Activated CD8-positive, alpha-beta T cell treated with anti-CD3 and anti-CD28 coated beads, Interleukin-2, amount 10 ng/mL, durations not matched to agents 7 days and 5 days (primary cell): ENCODE results near the gene MMP24OS. TPM values are rescaled to one million over a fixed set of nuclear protein-coding genes. Genes with fewer than 3 reads are reported as not detected.
A peak's percentile ranks its signal among the peaks of the same experiment; 100 is the strongest.

Source experiments
- ATAC-seq: fragments of 150-1000 bp; cut with Tn5 transposase; one replicate; pipeline ENCODE4 v1.10.0; 2021; ENCODE audit warnings: moderate library complexity
- CTCF ChIA-PET: fragments of 350-600 bp; sonication (Branson Sonifier 250); formaldehyde crosslinking; loops from one replicate; lab custom pipeline; 2021; ENCODE audit warnings: antibody characterized with exemption; lab: Charles Lee
- POLR2A ChIA-PET: fragments of 350-600 bp; sonication (Branson Sonifier 250); formaldehyde crosslinking; loops from one replicate; lab custom pipeline; 2021; ENCODE audit warnings: antibody characterized with exemption; lab: Charles Lee
- DNase-seq: peaks from one replicate; pipeline ENCODE4 v3.0.0-alpha.2; 2020
- H3K27ac Mint-ChIP-seq: one replicate; pipeline ENCODE4 v1.8.0; 2021; ENCODE audit warnings: mild to moderate bottlenecking, mixed read lengths
- H3K27me3 Mint-ChIP-seq: one replicate; pipeline ENCODE4 v1.8.0; 2021; ENCODE audit warnings: low read depth, mixed read lengths
- H3K36me3 Mint-ChIP-seq: one replicate; pipeline ENCODE4 v1.8.0; 2021; ENCODE audit warnings: low read depth, mixed read lengths
- H3K4me1 Mint-ChIP-seq: one replicate; pipeline ENCODE4 v1.8.0; 2021; ENCODE audit warnings: low read depth, mixed read lengths
- H3K4me3 Mint-ChIP-seq: one replicate; pipeline ENCODE4 v1.8.0; 2021; ENCODE audit warnings: mild to moderate bottlenecking, mixed read lengths
- H3K9me3 Mint-ChIP-seq: one replicate; pipeline ENCODE4 v1.8.0; 2022; ENCODE audit warnings: mixed read lengths; ENCODE audit not compliant: insufficient read depth
- total RNA-seq, 2 experiments: library from RNA; stranded (reverse); gene quantifications; one replicate each; pipeline ENCODE4 v1.2.3, GENCODE V29; 2021

Gene MMP24OS
- total RNA-seq, 2 experiments from 2014 or later, result 42.0 to 43.1 TPM

DNA sequence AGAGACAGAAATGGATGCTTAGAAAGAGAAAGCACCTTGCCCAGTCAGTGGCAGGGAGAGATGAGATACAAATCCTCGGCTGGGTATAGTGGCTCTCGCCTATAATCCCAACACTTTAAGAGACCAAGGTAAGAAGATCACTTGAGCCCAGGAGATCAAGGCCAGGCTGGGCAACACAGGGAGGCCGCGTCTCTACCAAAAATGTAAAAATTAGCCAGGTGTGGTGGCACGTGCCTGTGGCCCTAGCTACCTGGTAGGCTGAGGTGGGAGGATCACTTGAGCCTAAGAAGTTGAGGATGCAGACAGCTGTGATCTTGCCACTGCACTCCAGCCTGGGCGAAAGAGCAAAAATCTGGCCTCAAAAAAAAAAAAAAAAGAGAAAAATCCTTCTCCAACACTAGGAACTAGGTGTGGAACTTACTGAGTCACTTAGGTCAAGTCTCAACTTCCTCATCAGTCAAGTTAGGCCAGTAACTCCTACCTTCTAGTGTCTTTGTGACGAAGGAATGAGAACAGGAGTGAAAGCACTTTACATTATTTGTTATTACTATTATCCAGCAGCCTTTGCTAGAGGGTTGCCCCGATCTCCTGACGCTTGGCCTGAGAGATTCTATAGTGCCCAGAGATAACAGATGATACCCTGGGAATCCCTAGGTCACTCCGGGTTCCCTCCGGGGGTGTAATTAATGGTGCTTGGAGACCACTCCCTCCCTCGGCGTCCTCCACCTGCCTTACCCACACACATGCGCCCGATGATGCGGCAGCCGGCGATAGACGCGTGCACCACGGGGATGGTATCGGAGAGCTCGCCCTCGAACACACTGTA, 5.7 kb upstream of the MMP24OS start:
- CTCF ChIA-PET, result interaction anchor here (0.7 to 2.1 kb wide), 10 partner anchors 14 to 459 kb away, joined by 3 to 11 read pairs (median 3); no protein-coding TSS in a partner anchor
- H3K9me3 Mint-ChIP-seq, result no peaks in the 10 kb centered on the region
- peak overlapping the region; percentile 89 for H3K27ac Mint-ChIP-seq
- H3K36me3 Mint-ChIP-seq, result peaks cover 31% of the 10 kb centered on the region
- H3K27me3 Mint-ChIP-seq, result no peaks in the 10 kb centered on the region
- POLR2A ChIA-PET, result interaction anchor here (0.6 to 1.7 kb wide), 12 partner anchors 9 to 1034 kb away, joined by 3 to 8 read pairs (median 4); partner anchors contain the start of genes CEP250, SCAND1 and UQCC1
- peaks cover 35% of the 10 kb centered on the region for H3K4me1 Mint-ChIP-seq
- no peak for DNase-seq
- no peak for ATAC-seq
- H3K4me3 Mint-ChIP-seq, result peak overlapping the region; percentile 85

DNA sequence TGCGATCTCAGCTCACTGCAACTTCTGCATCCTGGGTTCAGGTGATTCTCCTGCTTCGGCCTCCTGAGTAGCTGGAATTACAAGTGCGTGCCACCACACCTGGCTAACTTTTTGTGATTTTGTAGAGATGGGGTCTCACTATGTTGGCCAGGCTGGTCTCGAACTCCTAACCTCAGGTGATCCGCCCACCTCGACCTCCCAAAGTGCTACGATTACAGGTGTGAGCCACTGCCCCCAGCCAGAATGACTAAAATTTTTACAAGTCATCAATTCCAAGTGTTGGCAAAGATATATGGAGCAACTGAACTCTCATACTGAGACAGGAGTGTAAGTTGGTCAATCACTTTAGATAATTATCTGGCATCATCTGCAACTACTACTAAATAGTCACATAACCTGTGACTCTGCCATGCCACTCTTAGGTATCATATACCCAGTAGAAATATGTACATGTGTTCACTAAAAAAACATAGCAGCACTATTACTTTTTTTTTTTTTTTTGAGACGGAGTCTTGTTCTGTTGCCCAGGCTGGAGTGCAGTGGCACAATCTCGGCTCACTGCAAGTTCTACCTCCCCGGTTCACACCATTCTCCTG, 3.7 kb upstream of the MMP24OS start:
- no peaks in the 10 kb centered on the region for H3K27me3 Mint-ChIP-seq
- ChIA-PET POLR2A (no interaction called here), CTCF (interaction anchor here (1.2 to 2.0 kb wide), 2 partner anchors 22 to 166 kb away, joined by 4 to 5 read pairs; no protein-coding TSS in a partner anchor)
- H3K9me3 Mint-ChIP-seq, result no peaks in the 10 kb centered on the region
- no peak overlapping the region for H3K27ac Mint-ChIP-seq
- ATAC-seq, result no peak
- no peak for DNase-seq
- H3K4me3 Mint-ChIP-seq, result no peak overlapping the region
- peaks cover 47% of the 10 kb centered on the region for H3K4me1 Mint-ChIP-seq
- peaks cover 43% of the 10 kb centered on the region for H3K36me3 Mint-ChIP-seq

DNA sequence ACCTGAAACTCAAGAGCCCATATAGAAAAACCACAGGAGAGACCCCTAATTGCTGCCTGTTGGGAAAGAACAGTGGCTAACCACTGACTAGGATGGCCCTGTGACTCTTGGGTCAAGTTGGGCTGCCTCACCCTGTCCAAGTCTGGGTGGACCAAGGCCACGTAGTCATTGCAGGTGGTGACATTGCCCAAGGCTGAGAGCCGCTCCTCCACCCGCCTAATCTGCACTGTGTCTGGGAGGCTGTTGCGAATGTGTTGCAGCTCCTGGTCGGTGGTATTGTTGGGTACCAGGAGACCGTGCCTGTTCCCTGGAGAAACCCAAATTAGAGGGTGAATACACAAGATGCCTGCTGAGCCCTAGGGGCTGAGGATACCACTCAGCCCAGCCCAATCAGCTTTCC, 2.6 kb upstream of the MMP24OS start:
- H3K36me3 Mint-ChIP-seq, result peaks cover 48% of the 10 kb centered on the region
- ChIA-PET POLR2A (interaction anchor here (0.8 kb wide), 1 partner anchor 31 kb away, joined by 3 read pairs; no protein-coding TSS in a partner anchor), CTCF (interaction anchor here (1.0 kb wide), 1 partner anchor 135 kb away, joined by 3 read pairs; no protein-coding TSS in a partner anchor)
- H3K4me1 Mint-ChIP-seq, result peaks cover 50% of the 10 kb centered on the region
- no peaks in the 10 kb centered on the region for H3K9me3 Mint-ChIP-seq
- H3K4me3 Mint-ChIP-seq, result no peak overlapping the region
- ATAC-seq (no peak), DNase-seq (no peak)
- H3K27me3 Mint-ChIP-seq, result no peaks in the 10 kb centered on the region
- no peak overlapping the region for H3K27ac Mint-ChIP-seq

DNA sequence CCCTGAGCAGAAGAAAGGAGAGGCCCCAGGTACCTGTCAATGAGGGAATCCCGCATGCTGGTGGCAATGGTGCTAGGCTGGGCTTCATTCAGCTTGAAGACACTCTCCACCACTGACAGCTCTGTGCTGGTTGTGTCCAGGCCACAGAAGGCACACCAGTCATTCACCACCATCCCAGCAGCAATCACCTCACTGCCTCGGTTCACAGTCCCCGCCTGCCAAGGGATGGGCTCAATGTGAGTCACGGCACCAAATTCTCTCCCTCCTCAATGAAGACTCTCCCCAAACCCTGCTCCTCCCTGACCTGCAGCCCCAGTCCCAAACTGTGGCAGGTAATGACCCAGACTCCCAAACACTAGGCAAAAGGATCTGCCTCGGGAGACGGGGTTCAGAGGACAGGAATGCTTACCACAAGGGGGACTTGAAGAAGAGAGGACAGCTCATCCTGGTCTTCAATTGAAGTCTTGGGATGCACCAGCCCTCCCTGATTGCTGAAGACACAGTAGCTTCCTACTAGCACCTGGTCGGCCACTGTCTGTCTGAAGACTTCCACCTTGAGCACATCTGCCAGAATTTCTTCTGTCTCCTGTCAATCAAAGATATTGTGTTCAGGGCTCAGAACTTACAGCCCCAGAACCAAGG, 1.7 kb upstream of the MMP24OS start:
- H3K36me3 Mint-ChIP-seq, result peaks cover 48% of the 10 kb centered on the region
- H3K27me3 Mint-ChIP-seq, result no peaks in the 10 kb centered on the region
- H3K4me1 Mint-ChIP-seq, result peaks cover 43% of the 10 kb centered on the region
- H3K27ac Mint-ChIP-seq, result peak overlapping the region; percentile 77
- H3K9me3 Mint-ChIP-seq, result no peaks in the 10 kb centered on the region
- ATAC-seq (no peak), DNase-seq (no peak)
- ChIA-PET POLR2A (interaction anchor here (0.6 to 2.0 kb wide), 3 partner anchors 7 to 463 kb away, joined by 3 to 7 read pairs (median 4); partner anchors contain the start of gene RBM39), CTCF (interaction anchor here (1.0 to 3.9 kb wide), 2 partner anchors 134 to 135 kb away, joined by 3 to 29 read pairs; partner anchors contain the start of gene EDEM2)
- H3K4me3 Mint-ChIP-seq, result no peak overlapping the region

DNA sequence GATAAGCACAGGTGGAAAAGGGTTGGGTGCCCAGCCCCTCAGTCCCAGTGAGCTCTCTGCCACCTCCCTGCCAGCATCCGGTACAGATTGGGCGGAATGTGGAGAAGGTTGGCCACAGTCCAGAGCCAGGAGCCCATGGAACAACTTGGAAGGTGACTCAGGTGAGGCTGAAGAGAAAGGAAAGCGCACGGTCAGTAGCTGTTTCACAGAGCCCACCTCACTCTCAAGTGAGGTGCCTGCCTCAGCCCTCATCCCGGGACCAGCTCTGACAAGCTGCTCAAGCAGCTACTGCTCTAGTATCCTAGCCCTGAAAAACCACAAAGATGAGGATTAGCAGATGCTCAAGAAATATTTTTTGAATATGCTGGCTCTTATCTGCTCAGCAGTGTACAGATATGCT, 1.1 kb upstream of the MMP24OS start:
- H3K9me3 Mint-ChIP-seq, result no peaks in the 10 kb centered on the region
- H3K36me3 Mint-ChIP-seq, result peaks cover 48% of the 10 kb centered on the region
- H3K4me3 Mint-ChIP-seq, result no peak overlapping the region
- ChIA-PET CTCF (interaction anchor here (3.9 kb wide), 1 partner anchor 133 kb away, joined by 29 read pairs; the partner anchor contains the start of gene EDEM2), POLR2A (interaction anchor here (0.6 to 2.0 kb wide), 3 partner anchors 8 to 463 kb away, joined by 3 to 7 read pairs (median 4); partner anchors contain the start of gene RBM39)
- H3K27ac Mint-ChIP-seq, result peak overlapping the region; percentile 77
- H3K4me1 Mint-ChIP-seq, result peaks cover 42% of the 10 kb centered on the region
- H3K27me3 Mint-ChIP-seq, result no peaks in the 10 kb centered on the region
- no peak for ATAC-seq
- no peak for DNase-seq

DNA sequence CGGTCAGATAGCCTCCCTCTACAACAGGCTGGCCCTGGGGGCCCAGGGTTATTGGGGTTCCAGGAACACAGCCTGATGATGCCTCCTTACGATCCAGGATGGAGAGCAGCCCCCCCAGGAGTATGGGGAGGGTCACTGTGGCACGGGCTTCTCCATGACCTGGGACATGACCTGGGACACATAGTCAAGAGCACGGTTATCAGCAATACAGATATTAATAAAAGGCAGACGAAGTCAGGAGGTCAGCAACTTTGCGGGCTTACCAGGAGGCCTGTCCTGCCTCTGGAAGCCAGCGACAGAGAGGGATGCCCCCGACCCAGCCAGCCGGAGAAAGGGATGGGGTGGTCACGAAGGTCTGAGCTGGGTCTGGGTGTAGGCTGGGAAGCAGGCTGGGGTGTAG, 795 bp downstream of the MMP24OS start:
- CTCF ChIA-PET, result interaction anchor here (1.5 to 3.9 kb wide), 6 partner anchors 17 to 181 kb away, joined by 3 to 29 read pairs (median 6); partner anchors contain the start of gene EDEM2
- DNase-seq, result no peak
- peaks cover 31% of the 10 kb centered on the region for H3K4me1 Mint-ChIP-seq
- peak overlapping the region; percentile 99 for H3K27ac Mint-ChIP-seq
- no peak for ATAC-seq
- peaks cover 41% of the 10 kb centered on the region for H3K36me3 Mint-ChIP-seq
- POLR2A ChIA-PET, result interaction anchor here (1.0 to 3.0 kb wide), 7 partner anchors 12 to 179 kb away, joined by 3 to 11 read pairs (median 4); partner anchors contain the start of genes CEP250 and EDEM2
- no peaks in the 10 kb centered on the region for H3K9me3 Mint-ChIP-seq
- peak overlapping the region; percentile 95 for H3K4me3 Mint-ChIP-seq
- H3K27me3 Mint-ChIP-seq, result no peaks in the 10 kb centered on the region

DNA sequence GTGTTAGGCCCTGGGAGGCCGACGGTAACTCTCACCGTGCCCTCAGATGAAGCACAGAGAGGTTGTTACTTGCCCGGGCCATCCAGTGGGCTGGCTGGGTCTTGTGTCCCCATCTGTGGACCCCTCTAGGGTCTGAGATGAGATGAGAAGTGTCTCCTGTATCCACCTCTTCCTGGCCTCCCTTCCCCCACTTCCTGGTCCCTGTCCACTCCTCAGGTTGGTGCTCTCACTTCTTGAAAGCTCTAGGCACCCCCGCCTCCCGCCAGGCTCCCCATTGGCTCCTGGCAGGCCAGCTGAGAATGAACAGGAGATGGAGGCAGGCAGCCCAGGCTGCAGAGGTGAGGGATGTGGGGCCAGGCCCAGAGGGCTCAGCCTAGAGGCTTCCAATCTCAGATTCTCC, 1.5 kb downstream of the MMP24OS start:
- Mint-ChIP-seq H3K27ac (peak overlapping the region; percentile 99), H3K4me1 (peaks cover 26% of the 10 kb centered on the region), H3K9me3 (no peaks in the 10 kb centered on the region), H3K36me3 (peaks cover 36% of the 10 kb centered on the region), H3K27me3 (no peaks in the 10 kb centered on the region), H3K4me3 (peak overlapping the region; percentile 95)
- ChIA-PET POLR2A (interaction anchor here (0.9 to 3.0 kb wide), 2 partner anchors 25 to 129 kb away, joined by 4 to 10 read pairs; partner anchors contain the start of gene EDEM2), CTCF (interaction anchor here (1.5 to 3.9 kb wide), 6 partner anchors 16 to 180 kb away, joined by 3 to 29 read pairs (median 6); partner anchors contain the start of gene EDEM2)
- DNase-seq, result no peak
- ATAC-seq, result no peak

DNA sequence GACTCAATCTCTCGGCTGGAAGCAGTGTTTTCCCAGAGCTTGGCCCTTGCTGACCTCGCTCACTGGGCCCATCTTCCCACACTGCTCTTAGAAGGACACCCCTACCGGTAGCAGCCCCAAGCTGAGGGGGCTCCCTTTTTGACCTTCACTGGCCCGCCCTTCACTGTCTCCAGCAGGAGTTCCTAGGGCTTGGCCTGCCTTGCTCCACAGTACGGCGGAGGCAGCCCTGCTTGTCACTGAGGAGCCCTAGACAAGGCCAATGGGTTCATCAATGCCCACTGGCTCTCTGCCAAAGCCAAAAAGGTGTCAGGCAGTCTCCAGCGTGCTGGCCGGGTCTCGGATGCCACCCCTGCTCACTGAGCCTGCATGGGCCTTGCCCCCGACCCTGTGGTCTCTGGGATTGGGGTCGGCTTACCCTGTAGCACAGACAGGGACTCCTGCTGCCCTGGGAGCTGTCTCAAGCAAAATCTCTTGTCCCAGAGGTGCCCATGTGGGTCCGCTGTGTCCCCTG, 2.1 kb downstream of the MMP24OS start:
- DNase-seq (no peak), ATAC-seq (no peak)
- POLR2A ChIA-PET, result interaction anchor here (0.6 to 3.0 kb wide), 3 partner anchors 24 to 815 kb away, joined by 4 to 10 read pairs (median 8); partner anchors contain the start of gene EDEM2
- Mint-ChIP-seq H3K9me3 (no peaks in the 10 kb centered on the region), H3K27me3 (no peaks in the 10 kb centered on the region), H3K4me1 (peaks cover 30% of the 10 kb centered on the region), H3K27ac (peak overlapping the region; percentile 99), H3K4me3 (peak overlapping the region; percentile 95), H3K36me3 (peaks cover 36% of the 10 kb centered on the region)
- CTCF ChIA-PET, result interaction anchor here (1.5 to 3.9 kb wide), 4 partner anchors 16 to 130 kb away, joined by 3 to 29 read pairs (median 5); partner anchors contain the start of gene EDEM2

DNA sequence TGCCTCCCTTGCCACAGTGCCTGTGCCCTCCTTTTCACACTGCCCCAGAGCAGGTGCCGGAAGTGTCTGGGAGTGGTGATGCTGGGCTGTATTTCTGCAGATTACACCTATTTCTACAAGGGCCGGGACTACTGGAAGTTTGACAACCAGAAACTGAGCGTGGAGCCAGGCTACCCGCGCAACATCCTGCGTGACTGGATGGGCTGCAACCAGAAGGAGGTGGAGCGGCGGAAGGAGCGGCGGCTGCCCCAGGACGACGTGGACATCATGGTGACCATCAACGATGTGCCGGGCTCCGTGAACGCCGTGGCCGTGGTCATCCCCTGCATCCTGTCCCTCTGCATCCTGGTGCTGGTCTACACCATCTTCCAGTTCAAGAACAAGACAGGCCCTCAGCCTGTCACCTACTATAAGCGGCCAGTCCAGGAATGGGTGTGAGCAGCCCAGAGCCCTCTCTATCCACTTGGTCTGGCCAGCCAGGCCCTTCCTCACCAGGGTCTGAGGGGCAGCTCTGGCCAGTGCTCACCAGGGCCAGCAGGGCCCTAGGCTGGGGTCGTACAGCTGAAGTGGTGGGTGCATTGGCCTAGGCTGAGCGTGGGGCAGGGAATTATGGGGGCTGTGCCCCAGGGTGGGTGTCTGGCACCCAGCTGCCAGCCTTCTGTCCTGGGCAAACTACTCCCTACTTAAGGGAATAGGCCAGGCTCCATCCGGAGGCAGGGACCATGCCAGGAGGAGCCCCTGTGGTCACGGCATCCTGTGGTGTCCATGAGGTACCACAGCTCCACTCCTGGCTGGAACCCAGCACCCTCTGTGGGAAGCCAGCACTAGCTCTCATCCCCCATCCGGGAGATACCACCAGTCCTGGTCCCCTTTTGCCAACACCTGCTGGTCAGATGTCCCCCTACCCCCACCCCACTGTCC, 3.5 kb downstream of the MMP24OS start:
- H3K27me3 Mint-ChIP-seq, result no peaks in the 10 kb centered on the region
- no peaks in the 10 kb centered on the region for H3K9me3 Mint-ChIP-seq
- CTCF ChIA-PET, result interaction anchor here (0.6 to 2.1 kb wide), 2 partner anchors 24 to 130 kb away, joined by 3 to 8 read pairs; no protein-coding TSS in a partner anchor
- H3K27ac Mint-ChIP-seq, result no peak overlapping the region
- DNase-seq (no peak), ATAC-seq (no peak)
- POLR2A ChIA-PET, result interaction anchor here (0.6 kb wide), 1 partner anchor 367 kb away, joined by 3 read pairs; no protein-coding TSS in a partner anchor
- H3K36me3 Mint-ChIP-seq, result peaks cover 28% of the 10 kb centered on the region
- no peak overlapping the region for H3K4me3 Mint-ChIP-seq
- H3K4me1 Mint-ChIP-seq, result peaks cover 32% of the 10 kb centered on the region
